ENCODE data around the gene CDK19.

Gene CDK19

GRCh38 chr6:110815411-110816409 is at the start of gene CDK19:
Gene CDK19 (minus strand): TSS chr6:110815469. CDS start chr6:110815136, 333 bp downstream.
- DNase-seq (ENCODE audit: low read depth) = peak; percentile 97
- no peak for TF ChIP-seq CTCF (IDR thresholded peaks at IDR 0.05; ENCODE audit: control insufficient read depth, extremely low read depth, insufficient read depth)
- H3K4me3 ChIP-seq (ENCODE audit: low read depth, low read length) = peak within 1 kb of the TSS; percentile 83

- no peak overlapping the region for H3K4me3 ChIP-seq (ENCODE audit: low read depth, low read length)
- no peak for TF ChIP-seq CTCF (IDR thresholded peaks at IDR 0.05; ENCODE audit: control insufficient read depth, extremely low read depth, insufficient read depth)
- DNase-seq (ENCODE audit: low read depth) = no peak
Measured at GRCh38 chr6:110864824-110865223, 49.6 kb upstream of the CDK19 start.

GRCh38 chr6:110859335-110859792 is 44.1 kb upstream of the CDK19 start:
- DNase-seq (ENCODE audit: low read depth) = no peak
- no peak for TF ChIP-seq CTCF (IDR thresholded peaks at IDR 0.05; ENCODE audit: control insufficient read depth, extremely low read depth, insufficient read depth)
- H3K4me3 ChIP-seq (ENCODE audit: low read depth, low read length) = no peak overlapping the region

- TF ChIP-seq CTCF (IDR thresholded peaks at IDR 0.05; ENCODE audit: control insufficient read depth, extremely low read depth, insufficient read depth) = no peak
- DNase-seq (ENCODE audit: low read depth) = no peak
- H3K4me3 ChIP-seq (ENCODE audit: low read depth, low read length) = no peak overlapping the region
Measured at GRCh38 chr6:110858562-110859214, 43.4 kb upstream of the CDK19 start.

- DNase-seq (ENCODE audit: low read depth) = no peak
- no peak overlapping the region for H3K4me3 ChIP-seq (ENCODE audit: low read depth, low read length)
- TF ChIP-seq CTCF (IDR thresholded peaks at IDR 0.05; ENCODE audit: control insufficient read depth, extremely low read depth, insufficient read depth) = no peak
Measured at GRCh38 chr6:110858016-110858415, 42.7 kb upstream of the CDK19 start.

- H3K4me3 ChIP-seq (ENCODE audit: low read depth, low read length) = no peak overlapping the region
- no peak for DNase-seq (ENCODE audit: low read depth)
- TF ChIP-seq CTCF (IDR thresholded peaks at IDR 0.05; ENCODE audit: control insufficient read depth, extremely low read depth, insufficient read depth) = no peak
Measured at GRCh38 chr6:110856296-110856695, 41.0 kb upstream of the CDK19 start.

Data from LNCaP clone FGC (cell line).